A673 (cell line): ENCODE data around the gene MICAL3. TPM values are rescaled to one million over a fixed set of nuclear protein-coding genes. Genes with fewer than 3 reads are reported as not detected.
"Not testable (repeated sequence)": the region's sequence is repeated elsewhere in the genome, so short reads cannot be mapped to it uniquely, and the experiment has no call there.

Source experiments
- BruUV-seq: library from RNA; stranded (reverse); fragments of 400-500 nt; replicated peaks from 2 replicates; lab custom pipeline; 2021; lab: Mats Ljungman, UMichigan
- CTCF ChIA-PET: fragments of 300-600 bp; sonication (Branson Sonifier 250); formaldehyde crosslinking; loops from one replicate; lab custom pipeline; 2022; ENCODE audit warnings: antibody characterized with exemption; lab: Charles Lee
- POLR2A ChIA-PET: fragments of 300-600 bp; sonication (Branson Sonifier 250); formaldehyde crosslinking; loops from one replicate; lab custom pipeline; 2022; ENCODE audit warnings: antibody characterized with exemption; ENCODE audit not compliant: low non-redundant PET; lab: Charles Lee
- DNase-seq: peaks from one replicate; pipeline ENCODE4 v3.0.0-alpha.2; 2015; ENCODE audit warnings: low spot score
- H3K27ac ChIP-seq: fragments of 200-600 bp; sonication (generic); 2 replicates; pipeline ENCODE4 v1.5.1; 2016; ENCODE audit warnings: mixed run types, low read depth, mild to moderate bottlenecking, mixed read lengths, antibody characterized with exemption, low read length; ENCODE audit not compliant: poor library complexity, severe bottlenecking
- H3K27me3 ChIP-seq: fragments of 200-600 bp; sonication (generic); replicated peaks from 2 replicates; pipeline ENCODE4 v1.6.1; 2017; ENCODE audit warnings: mixed run types, low read depth, mild to moderate bottlenecking, mixed read lengths, antibody characterized with exemption, low read length; ENCODE audit not compliant: insufficient read depth, poor library complexity
- H3K36me3 ChIP-seq: fragments of 200-600 bp; sonication (generic); 2 replicates; pipeline ENCODE4 v1.6.1; 2016; ENCODE audit warnings: mixed run types, mild to moderate bottlenecking, mixed read lengths, antibody characterized with exemption, low read length; ENCODE audit not compliant: insufficient read depth, poor library complexity, severe bottlenecking
- H3K4me1 ChIP-seq: fragments of 200-600 bp; sonication (generic); 2 replicates; pipeline ENCODE4 v1.6.1; 2017; ENCODE audit warnings: mixed run types, mild to moderate bottlenecking, mixed read lengths, antibody characterized with exemption, low read length; ENCODE audit not compliant: insufficient read depth, poor library complexity, severe bottlenecking
- H3K4me3 ChIP-seq: fragments of 200-600 bp; sonication (generic); 2 replicates; pipeline ENCODE4 v1.5.1; 2016; ENCODE audit warnings: low read depth, mixed run types, mild to moderate bottlenecking, mixed read lengths, low read length; ENCODE audit not compliant: poor library complexity, severe bottlenecking
- H3K9me3 ChIP-seq: fragments of 200-600 bp; sonication (generic); 2 replicates; pipeline ENCODE4 v1.6.1; 2016; ENCODE audit warnings: mixed run types, low read depth, mild to moderate bottlenecking, mixed read lengths, antibody characterized with exemption, low read length; ENCODE audit not compliant: poor library complexity, severe bottlenecking
- CTCF ChIP-seq: fragments of 300-800, 200-600 bp; sonication (generic); conservative IDR thresholded peaks from 2 replicates; pipeline ENCODE4 v1.5.1; 2017; ENCODE audit warnings: low read depth, mild to moderate bottlenecking, antibody characterized with exemption, low read length, moderate library complexity, mixed read lengths
- EZH2 ChIP-seq: fragments of 200-600 bp; sonication (generic); IDR thresholded peaks from 2 replicates; pipeline ENCODE4 v1.6.1; 2017; ENCODE audit warnings: borderline replicate concordance, low read depth, mild to moderate bottlenecking, mixed read lengths, antibody characterized with exemption, low read length; ENCODE audit not compliant: poor library complexity, severe bottlenecking
- intact Hi-C: fragments of 100-400 bp; cut with micrococcal nuclease; formaldehyde crosslinking; loops from one replicate; pipeline ENCODE4 v1.10.0; 2022; ENCODE audit not compliant: unreplicated experiment
- total RNA-seq: library from RNA; stranded (reverse); gene quantifications from 2 replicates; pipeline ENCODE4 v1.2.3, GENCODE V29; 2021

MICAL3 gene
- total RNA-seq, 1 experiment from 2014 or later: 63.6 TPM

GRCh38 chr22:17767233-17768065 is 256.9 kb downstream of the MICAL3 start:
- Histone ChIP-seq H3K36me3 (no peaks in the 10 kb centered on the region), H3K27me3 (no peaks in the 10 kb centered on the region), H3K9me3 (no peaks in the 10 kb centered on the region), H3K27ac (no peak overlapping the region), H3K4me1 (no peaks in the 10 kb centered on the region), H3K4me3 (no peak overlapping the region)
- ChIA-PET POLR2A (no interaction called here), CTCF (interaction anchor here (0.6 kb wide), 1 partner anchor 26 kb away, joined by 10 read pairs; no protein-coding TSS in a partner anchor)
- intact Hi-C loops: no loop called here
- BruUV-seq: no TSS peak
- DNase-seq: no peak
- TF ChIP-seq CTCF (no peak), EZH2 (no peak)

GRCh38 chr22:17764852-17765251 is 259.5 kb downstream of the MICAL3 start:
- POLR2A ChIA-PET, H3K27me3 ChIP-seq, CTCF ChIA-PET, H3K9me3 ChIP-seq, H3K4me3 ChIP-seq, H3K36me3 ChIP-seq, H3K4me1 ChIP-seq, DNase-seq, BruUV-seq, intact Hi-C loops, H3K27ac ChIP-seq: not testable (repeated sequence)

GRCh38 chr22:17764036-17764435 is 260.3 kb downstream of the MICAL3 start:
- TF ChIP-seq EZH2 (no peak), CTCF (no peak)
- BruUV-seq: no TSS peak
- Histone ChIP-seq H3K36me3 (no peaks in the 10 kb centered on the region), H3K4me1 (no peaks in the 10 kb centered on the region), H3K4me3 (no peak overlapping the region), H3K9me3 (no peaks in the 10 kb centered on the region), H3K27me3 (no peaks in the 10 kb centered on the region), H3K27ac (no peak overlapping the region)
- intact Hi-C loops: no loop called here
- ChIA-PET POLR2A (no interaction called here), CTCF (no interaction called here)
- DNase-seq: no peak

- H3K4me3 ChIP-seq, H3K27me3 ChIP-seq, BruUV-seq, DNase-seq, H3K4me1 ChIP-seq, intact Hi-C loops, H3K36me3 ChIP-seq, H3K9me3 ChIP-seq, H3K27ac ChIP-seq, POLR2A ChIA-PET: not testable (repeated sequence)
- CTCF ChIA-PET: interaction anchor here (0.6 kb wide), 1 partner anchor 16 kb away, joined by 3 read pairs; no protein-coding TSS in a partner anchor
Observed at GRCh38 chr22:17763442-17763841, 260.9 kb downstream of the MICAL3 start.
